DMS79 treated with DMSO at 0.1 percent for 48 hours (cell line): ENCODE measurements around the gene PRR19.

Source experiments
- DNase-seq: peaks from one replicate; lab custom pipeline; 2025; lab: John Stamatoyannopoulos, UW

The PRR19 gene

DNA sequence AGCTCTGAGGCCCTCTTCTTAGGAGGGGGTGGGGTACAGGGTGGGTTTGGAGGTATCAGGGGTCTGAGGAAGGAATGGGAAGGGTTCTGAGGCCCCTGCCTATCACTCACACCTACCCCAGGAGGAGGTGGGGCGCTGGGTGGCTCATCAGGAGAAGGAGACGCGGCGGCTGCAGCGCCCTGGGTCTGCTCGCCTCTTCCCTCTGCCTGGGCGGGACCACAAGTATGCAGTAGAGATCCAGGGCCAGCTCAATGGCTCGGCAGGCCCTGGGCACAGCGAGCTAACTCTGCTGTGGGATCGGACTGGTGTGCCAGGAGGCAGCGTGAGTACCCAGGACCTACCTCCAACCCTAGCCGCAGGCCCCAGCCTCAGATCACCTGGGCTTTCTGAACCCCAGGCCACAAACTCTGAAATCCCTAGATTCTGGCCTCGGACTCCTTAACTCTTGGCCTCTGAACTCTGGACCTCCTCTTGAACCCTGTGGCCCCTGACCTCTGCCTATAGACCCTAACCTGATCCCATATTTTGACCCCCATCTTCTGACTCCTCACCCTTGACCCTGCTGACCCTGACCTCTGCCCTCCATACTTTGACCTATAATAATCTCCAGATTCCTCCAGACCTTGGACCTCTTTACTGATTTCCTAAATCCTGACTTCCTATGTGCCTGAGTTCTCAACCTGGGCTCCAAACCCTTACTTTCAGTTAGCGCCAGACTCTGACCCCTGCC lies 47.6 kb downstream of the PRR19 start:
- DNase-seq: no peak

DNA sequence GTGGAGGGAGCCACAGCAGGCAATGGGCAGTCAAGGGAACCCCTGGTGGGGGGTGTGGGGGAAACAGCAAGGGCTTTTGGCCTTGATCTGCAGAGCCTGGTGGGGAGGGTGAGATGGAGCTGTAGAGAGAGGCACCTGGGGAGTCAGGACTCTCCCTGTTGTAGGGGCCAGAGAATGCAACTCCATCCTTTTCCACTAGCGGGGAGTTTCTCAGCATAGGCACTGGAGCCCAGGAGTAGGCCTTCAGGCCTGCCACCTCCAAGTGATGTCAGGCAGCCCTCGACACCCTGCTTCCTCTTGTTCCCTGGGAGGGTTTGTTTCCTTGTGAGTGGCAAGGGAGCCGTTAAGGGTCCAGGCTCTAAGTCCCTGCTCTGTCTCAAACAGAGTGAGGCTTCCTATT lies 48.5 kb downstream of the PRR19 start:
- no peak for DNase-seq

DNA sequence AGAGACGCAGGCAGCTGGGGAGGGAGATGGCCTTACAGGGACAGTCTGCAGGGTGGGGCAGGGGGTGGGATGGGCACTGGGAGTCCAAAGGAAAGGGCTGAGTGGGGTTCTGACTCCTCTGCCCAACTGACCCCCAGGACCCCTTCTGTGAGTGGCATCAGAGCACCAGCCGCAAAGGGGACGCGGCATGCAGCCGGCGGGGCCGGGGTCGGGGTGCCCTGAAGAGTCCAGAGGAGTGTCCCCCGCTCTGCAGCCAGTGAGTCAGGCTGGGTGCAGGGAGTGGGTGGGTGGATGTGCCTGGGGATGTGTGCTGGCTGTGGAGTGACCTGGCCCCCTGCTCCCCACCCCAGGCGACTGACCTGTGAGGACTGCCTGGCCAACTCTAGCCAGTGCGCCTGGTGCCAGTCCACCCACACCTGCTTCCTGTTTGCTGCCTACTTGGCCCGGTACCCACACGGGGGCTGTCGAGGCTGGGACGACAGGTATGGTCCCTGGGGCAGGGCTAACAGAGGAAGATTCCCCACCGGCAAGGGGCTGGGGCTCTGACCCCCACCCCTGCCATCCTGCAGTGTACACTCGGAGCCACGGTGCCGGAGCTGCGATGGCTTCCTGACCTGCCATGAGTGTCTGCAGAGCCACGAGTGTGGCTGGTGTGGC lies 49.3 kb downstream of the PRR19 start:
- DNase-seq: no peak

DNA sequence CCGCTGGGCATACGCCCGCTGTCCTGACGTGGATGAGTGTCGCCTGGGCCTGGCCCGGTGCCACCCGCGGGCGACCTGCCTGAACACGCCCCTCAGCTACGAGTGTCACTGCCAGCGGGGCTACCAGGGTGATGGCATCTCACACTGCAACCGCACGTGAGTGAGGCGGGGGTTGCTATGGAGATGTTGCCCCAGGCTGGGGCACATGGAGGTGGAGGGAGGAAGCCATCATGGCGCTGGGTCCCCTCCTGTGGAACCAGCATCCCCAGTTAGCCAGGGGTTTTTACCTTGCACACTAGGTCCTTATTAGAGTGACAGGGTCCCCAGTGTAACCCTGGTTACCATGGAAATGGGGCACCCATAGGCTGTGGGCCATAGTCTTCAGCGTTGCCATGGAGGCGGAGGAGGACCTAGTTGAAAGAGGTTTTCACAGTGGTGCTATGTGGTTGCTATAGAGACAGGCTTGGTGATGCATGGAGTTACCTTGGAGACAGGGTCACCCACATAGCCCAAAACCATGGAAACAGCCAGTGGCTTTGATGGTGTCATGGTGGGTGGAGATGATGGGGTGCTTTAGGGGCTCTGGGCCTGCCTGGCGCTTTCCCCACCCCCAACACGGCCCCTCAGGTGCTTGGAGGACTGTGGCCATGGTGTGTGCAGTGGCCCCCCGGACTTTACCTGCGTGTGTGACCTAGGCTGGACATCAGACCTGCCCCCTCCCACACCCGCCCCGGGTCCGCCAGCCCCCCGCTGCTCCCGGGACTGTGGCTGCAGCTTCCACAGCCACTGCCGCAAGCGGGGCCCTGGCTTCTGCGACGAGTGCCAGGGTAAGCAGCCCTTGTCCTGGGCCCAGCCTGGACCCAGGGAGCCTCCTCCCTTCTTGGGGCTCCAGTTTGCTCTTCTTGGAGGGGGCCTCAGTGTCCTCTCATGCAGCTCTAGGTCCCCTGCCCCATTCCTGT lies 50.6 kb downstream of the PRR19 start:
- peak; percentile 96 for DNase-seq

DNA sequence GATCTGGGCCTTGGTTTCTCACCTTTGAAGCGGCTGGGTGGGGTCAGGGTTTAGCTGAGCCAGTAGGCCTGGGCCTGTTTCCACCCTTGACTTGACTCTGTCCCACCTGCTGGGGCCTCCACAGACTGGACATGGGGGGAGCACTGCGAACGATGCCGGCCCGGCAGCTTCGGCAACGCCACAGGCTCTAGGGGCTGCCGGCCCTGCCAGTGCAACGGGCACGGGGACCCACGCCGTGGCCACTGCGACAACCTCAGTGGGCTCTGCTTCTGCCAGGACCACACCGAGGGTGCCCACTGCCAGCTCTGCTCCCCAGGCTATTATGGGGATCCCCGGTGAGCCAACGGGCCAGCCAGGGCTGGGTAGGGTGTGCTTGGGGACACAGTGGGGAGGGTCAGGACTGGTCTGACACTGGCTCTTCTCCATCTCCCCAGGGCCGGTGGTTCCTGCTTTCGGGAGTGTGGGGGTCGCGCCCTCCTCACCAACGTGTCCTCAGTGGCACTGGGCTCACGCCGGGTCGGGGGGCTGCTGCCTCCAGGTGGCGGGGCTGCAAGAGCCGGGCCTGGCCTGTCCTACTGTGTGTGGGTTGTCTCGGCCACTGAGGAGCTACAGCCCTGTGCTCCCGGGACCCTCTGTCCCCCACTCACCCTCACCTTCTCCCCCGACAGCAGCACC lies 51.5 kb downstream of the PRR19 start:
- no peak for DNase-seq

DNA sequence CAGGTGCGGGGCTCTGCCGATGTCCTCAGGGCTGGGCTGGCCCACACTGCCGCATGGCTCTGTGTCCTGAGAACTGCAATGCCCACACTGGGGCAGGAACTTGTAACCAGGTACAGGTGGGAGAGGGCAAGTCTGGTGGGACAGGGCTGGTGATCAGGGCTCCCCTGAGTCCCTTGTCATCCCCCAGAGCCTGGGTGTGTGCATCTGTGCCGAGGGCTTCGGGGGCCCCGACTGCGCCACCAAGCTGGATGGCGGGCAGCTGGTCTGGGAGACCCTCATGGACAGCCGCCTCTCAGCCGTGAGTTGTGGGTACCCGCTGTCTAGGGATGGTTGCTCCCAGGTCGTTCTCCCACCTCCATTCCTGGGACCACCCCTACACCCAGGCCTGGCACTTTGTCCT lies 54.0 kb downstream of the PRR19 start:
- no peak for DNase-seq

DNA sequence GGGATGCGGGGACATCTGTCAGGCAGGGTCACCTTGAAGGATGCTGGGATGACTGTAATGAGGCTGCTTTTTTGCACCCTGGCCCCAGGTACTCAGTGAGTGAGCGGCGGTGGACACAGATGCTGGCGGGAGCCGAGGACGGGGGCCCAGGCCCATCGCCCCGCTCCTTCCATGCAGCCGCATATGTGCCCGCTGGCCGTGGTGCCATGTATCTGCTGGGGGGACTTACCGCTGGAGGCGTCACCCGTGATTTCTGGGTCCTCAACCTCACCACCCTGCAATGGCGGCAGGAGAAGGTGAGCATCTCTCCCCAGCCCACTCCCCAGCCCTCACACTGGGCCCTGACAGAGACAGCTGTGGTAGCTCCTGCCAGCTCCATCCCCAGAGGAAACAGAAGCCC lies 54.8 kb downstream of the PRR19 start:
- no peak for DNase-seq

DNA sequence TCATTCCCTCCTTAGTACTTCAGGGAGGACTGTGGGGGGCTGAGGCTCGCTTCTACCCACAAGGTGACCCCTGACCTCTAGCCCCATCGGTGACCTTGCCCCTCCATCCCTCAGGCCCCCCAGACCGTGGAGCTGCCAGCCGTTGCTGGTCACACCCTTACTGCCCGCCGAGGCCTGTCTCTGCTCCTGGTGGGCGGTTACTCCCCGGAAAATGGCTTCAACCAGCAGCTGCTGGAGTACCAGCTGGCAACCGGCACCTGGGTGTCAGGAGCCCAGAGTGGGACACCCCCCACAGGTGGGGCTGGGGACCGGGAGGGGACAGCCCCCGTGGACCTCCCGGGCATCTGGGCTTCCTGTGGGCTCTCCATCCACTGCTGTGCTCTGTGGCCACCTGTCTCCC lies 55.4 kb downstream of the PRR19 start:
- DNase-seq: no peak
